HG03039 (cell line): Measurements from ENCODE around the gene DENND1A.
"Not testable (repeated sequence)": the region's sequence is repeated elsewhere in the genome, so short reads cannot be mapped to it uniquely, and the experiment has no call there.

ENCODE experiments used
- ATAC-seq: cut with Tn5 transposase; IDR thresholded peaks from one replicate; pipeline ENCODE4 v1.9.1; 2021; ENCODE audit warnings: mild to moderate bottlenecking, moderate library complexity; ENCODE audit not compliant: unreplicated experiment

Gene DENND1A

GRCh38 chr9:123637945-123638634 lies 291.8 kb downstream of the DENND1A start:
- ATAC-seq = no peak

- ATAC-seq = no peak
These were observed 292.4 kb downstream of the DENND1A start for GRCh38 chr9:123637606-123637944.

- ATAC-seq = not testable (repeated sequence)
These were observed 293.1 kb downstream of the DENND1A start for GRCh38 chr9:123636805-123637204.

GRCh38 chr9:123631862-123632261 lies 298.1 kb downstream of the DENND1A start:
- ATAC-seq = no peak

- ATAC-seq = no peak
These were observed 299.7 kb downstream of the DENND1A start for GRCh38 chr9:123630233-123630632.

- no peak for ATAC-seq
These were observed 300.4 kb downstream of the DENND1A start for GRCh38 chr9:123629531-123629930.

- no peak for ATAC-seq
These were observed 307.1 kb downstream of the DENND1A start for GRCh38 chr9:123622711-123623241.

GRCh38 chr9:123620239-123620638 lies 309.7 kb downstream of the DENND1A start:
- no peak for ATAC-seq

GRCh38 chr9:123617952-123618678 lies 311.8 kb downstream of the DENND1A start:
- no peak for ATAC-seq

- ATAC-seq = no peak
These were observed 312.6 kb downstream of the DENND1A start for GRCh38 chr9:123617286-123617685.

GRCh38 chr9:123616707-123617106 lies 313.2 kb downstream of the DENND1A start:
- ATAC-seq = no peak

- ATAC-seq = no peak
These were observed 314.5 kb downstream of the DENND1A start for GRCh38 chr9:123615381-123615780.

- ATAC-seq = no peak
These were observed 315.3 kb downstream of the DENND1A start for GRCh38 chr9:123614306-123615263.

- no peak for ATAC-seq
These were observed 318.7 kb downstream of the DENND1A start for GRCh38 chr9:123611226-123611625.

GRCh38 chr9:123609844-123610243 lies 320.1 kb downstream of the DENND1A start:
- ATAC-seq = no peak

- ATAC-seq = peak; percentile 86
These were observed 321.8 kb downstream of the DENND1A start for GRCh38 chr9:123608104-123608503.

- no peak for ATAC-seq
These were observed 322.4 kb downstream of the DENND1A start for GRCh38 chr9:123607479-123607878.

- ATAC-seq = no peak
These were observed 323.8 kb downstream of the DENND1A start for GRCh38 chr9:123606141-123606540.

GRCh38 chr9:123605286-123605685 lies 324.6 kb downstream of the DENND1A start:
- no peak for ATAC-seq

- ATAC-seq = no peak
These were observed 325.1 kb downstream of the DENND1A start for GRCh38 chr9:123604861-123605260.

- ATAC-seq = no peak
These were observed 328.1 kb downstream of the DENND1A start for GRCh38 chr9:123601828-123602227.
